SK-N-SH treated with all-trans-retinoic acid at 6 μM for 48 hours (cell line): ENCODE measurements around the gene SIPA1L2.

Experiments used
- ATAC-seq: fragments of 200-7000 bp; cut with Tn5 transposase; 3 replicates; pipeline ENCODE4 v1.9.1; 2020; ENCODE audit warnings: mild to moderate bottlenecking, moderate library complexity
- ARNTL ChIP-seq: fragments of 450-650 bp; formaldehyde crosslinking; IDR thresholded peaks from 2 replicates; pipeline ENCODE4 v1.5.0; 2020; ENCODE audit warnings: low read depth, mild to moderate bottlenecking, moderate library complexity, borderline replicate concordance
- BACH2 ChIP-seq: fragments of 250-450 bp; sonication (Bioruptor Pico); IDR thresholded peaks from 2 replicates; pipeline ENCODE4 v1.9.0; 2021; ENCODE audit warnings: mild to moderate bottlenecking, borderline replicate concordance
- CREB5 ChIP-seq: fragments of 250-450 bp; sonication (Bioruptor Pico); IDR thresholded peaks from 2 replicates; pipeline ENCODE4 v1.5.1; 2020; ENCODE audit warnings: low read depth, mild to moderate bottlenecking, moderate library complexity
- CSDC2 ChIP-seq: fragments of 250-450 bp; sonication (Bioruptor Pico); IDR thresholded peaks from 2 replicates; pipeline ENCODE4 v1.5.0; 2020; ENCODE audit warnings: mild to moderate bottlenecking, moderate library complexity
- ESRRG ChIP-seq: fragments of 250-450 bp; sonication (Bioruptor Pico); IDR thresholded peaks from 2 replicates; pipeline ENCODE4 v1.6.1; 2021; ENCODE audit warnings: mild to moderate bottlenecking
- GLIS3 ChIP-seq: fragments of 250-450 bp; sonication (Bioruptor Pico); IDR thresholded peaks from 2 replicates; pipeline ENCODE4 v1.5.0; 2020; ENCODE audit warnings: mild to moderate bottlenecking, moderate library complexity
- ISL1 ChIP-seq: fragments of 250-450 bp; sonication (Bioruptor Pico); IDR thresholded peaks from 2 replicates; pipeline ENCODE4 v2.1.2; 2022; ENCODE audit warnings: mild to moderate bottlenecking, moderate library complexity
- OSR1 ChIP-seq: fragments of 250-450 bp; sonication (Bioruptor Pico); IDR thresholded peaks from 2 replicates; pipeline ENCODE4 v1.8.0; 2022; ENCODE audit warnings: moderate library complexity, mild to moderate bottlenecking, inconsistent platforms
- PPARA ChIP-seq: fragments of 250-450 bp; sonication (Bioruptor Pico); IDR thresholded peaks from 2 replicates; pipeline ENCODE4 v1.5.0; 2020; ENCODE audit warnings: mild to moderate bottlenecking, borderline replicate concordance
- SNAI2 ChIP-seq: fragments of 250-450 bp; sonication (Bioruptor Pico); IDR thresholded peaks from 2 replicates; pipeline ENCODE4 v1.5.0; 2020; ENCODE audit warnings: mild to moderate bottlenecking, moderate library complexity
- TCF4 ChIP-seq: fragments of 250-450 bp; sonication (Bioruptor Pico); IDR thresholded peaks from 2 replicates; pipeline ENCODE4 v1.8.0; 2021; ENCODE audit warnings: mild to moderate bottlenecking, moderate library complexity, borderline replicate concordance
- TOX ChIP-seq: fragments of 250-450 bp; sonication (Bioruptor Pico); IDR thresholded peaks from 2 replicates; pipeline ENCODE4 v1.8.0; 2021; ENCODE audit warnings: mild to moderate bottlenecking, moderate library complexity, borderline replicate concordance
- TSHZ2 ChIP-seq: fragments of 250-450 bp; sonication (Bioruptor Pico); IDR thresholded peaks from 2 replicates; pipeline ENCODE4 v1.5.0; 2020; ENCODE audit warnings: mild to moderate bottlenecking, moderate library complexity
- ZFP30 ChIP-seq: fragments of 450-650 bp; formaldehyde crosslinking; IDR thresholded peaks from 2 replicates; pipeline ENCODE4 v1.5.0; 2022; ENCODE audit warnings: mild to moderate bottlenecking, moderate library complexity
- ZNF565 ChIP-seq: fragments of 450-650 bp; formaldehyde crosslinking; conservative IDR thresholded peaks from 2 replicates; pipeline ENCODE4 v1.5.0; 2020; ENCODE audit warnings: low read depth, mild to moderate bottlenecking, moderate library complexity
- ZNF70 ChIP-seq: fragments of 450-650 bp; formaldehyde crosslinking; IDR thresholded peaks from 2 replicates; pipeline ENCODE4 v1.5.0; 2020; ENCODE audit warnings: mild to moderate bottlenecking, moderate library complexity
- ZNF8 ChIP-seq: fragments of 450-650 bp; formaldehyde crosslinking; IDR thresholded peaks from 2 replicates; pipeline ENCODE4 v1.5.0; 2020; ENCODE audit warnings: mild to moderate bottlenecking, moderate library complexity
- TF ChIP-seq, protein P1 (sequence below): fragments of 250-450 bp; sonication (Bioruptor Pico); IDR thresholded peaks from 2 replicates; pipeline ENCODE4 v1.8.0; 2020; ENCODE audit warnings: mild to moderate bottlenecking, moderate library complexity, borderline replicate concordance
- TF ChIP-seq, protein P2 (sequence below): fragments of 250-450 bp; sonication (Bioruptor Pico); IDR thresholded peaks from 2 replicates; pipeline ENCODE4 v1.5.1; 2021; ENCODE audit warnings: mild to moderate bottlenecking, moderate library complexity

SIPA1L2 gene

DNA sequence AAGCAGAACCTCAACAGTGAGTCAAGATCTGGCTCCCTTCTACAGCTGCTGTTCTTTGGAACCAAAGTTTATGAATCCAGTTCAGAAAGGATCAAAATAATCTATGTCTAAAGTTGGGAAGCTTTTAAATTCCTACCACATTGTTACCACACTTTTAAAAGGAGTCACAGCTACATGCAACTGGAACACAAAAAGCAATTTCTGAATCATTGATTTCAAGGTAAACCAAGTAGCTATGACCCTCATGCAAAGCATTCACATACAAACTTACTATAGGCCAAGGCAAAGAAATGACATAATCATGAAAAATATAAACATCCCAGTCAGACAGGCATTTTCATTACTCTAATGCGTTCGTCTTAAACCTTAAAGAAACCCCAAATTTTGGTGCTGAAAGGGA, 3.5 kb downstream of the SIPA1L2 start:
- no peak for ATAC-seq
- TF ChIP-seq BACH2 (CRISPR knock-in tag) (no peak), GLIS3 (no peak), CREB5 (CRISPR knock-in tag) (no peak), ISL1 (CRISPR knock-in tag) (no peak), SNAI2 (CRISPR knock-in tag) (no peak), ZNF565 (CRISPR knock-in tag) (no peak), ZNF8 (CRISPR knock-in tag) (no peak), CSDC2 (CRISPR knock-in tag) (no peak), TSHZ2 (CRISPR knock-in tag) (no peak), ZNF70 (no peak), PPARA (CRISPR knock-in tag) (no peak), TCF4 (CRISPR knock-in tag) (no peak), ARNTL (no peak), ZFP30 (CRISPR knock-in tag) (no peak), TOX (no peak)
- TF ChIP-seq, protein P1, sequence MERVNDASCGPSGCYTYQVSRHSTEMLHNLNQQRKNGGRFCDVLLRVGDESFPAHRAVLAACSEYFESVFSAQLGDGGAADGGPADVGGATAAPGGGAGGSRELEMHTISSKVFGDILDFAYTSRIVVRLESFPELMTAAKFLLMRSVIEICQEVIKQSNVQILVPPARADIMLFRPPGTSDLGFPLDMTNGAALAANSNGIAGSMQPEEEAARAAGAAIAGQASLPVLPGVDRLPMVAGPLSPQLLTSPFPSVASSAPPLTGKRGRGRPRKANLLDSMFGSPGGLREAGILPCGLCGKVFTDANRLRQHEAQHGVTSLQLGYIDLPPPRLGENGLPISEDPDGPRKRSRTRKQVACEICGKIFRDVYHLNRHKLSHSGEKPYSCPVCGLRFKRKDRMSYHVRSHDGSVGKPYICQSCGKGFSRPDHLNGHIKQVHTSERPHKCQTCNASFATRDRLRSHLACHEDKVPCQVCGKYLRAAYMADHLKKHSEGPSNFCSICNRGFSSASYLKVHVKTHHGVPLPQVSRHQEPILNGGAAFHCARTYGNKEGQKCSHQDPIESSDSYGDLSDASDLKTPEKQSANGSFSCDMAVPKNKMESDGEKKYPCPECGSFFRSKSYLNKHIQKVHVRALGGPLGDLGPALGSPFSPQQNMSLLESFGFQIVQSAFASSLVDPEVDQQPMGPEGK: no peak
- TF ChIP-seq, protein P2, sequence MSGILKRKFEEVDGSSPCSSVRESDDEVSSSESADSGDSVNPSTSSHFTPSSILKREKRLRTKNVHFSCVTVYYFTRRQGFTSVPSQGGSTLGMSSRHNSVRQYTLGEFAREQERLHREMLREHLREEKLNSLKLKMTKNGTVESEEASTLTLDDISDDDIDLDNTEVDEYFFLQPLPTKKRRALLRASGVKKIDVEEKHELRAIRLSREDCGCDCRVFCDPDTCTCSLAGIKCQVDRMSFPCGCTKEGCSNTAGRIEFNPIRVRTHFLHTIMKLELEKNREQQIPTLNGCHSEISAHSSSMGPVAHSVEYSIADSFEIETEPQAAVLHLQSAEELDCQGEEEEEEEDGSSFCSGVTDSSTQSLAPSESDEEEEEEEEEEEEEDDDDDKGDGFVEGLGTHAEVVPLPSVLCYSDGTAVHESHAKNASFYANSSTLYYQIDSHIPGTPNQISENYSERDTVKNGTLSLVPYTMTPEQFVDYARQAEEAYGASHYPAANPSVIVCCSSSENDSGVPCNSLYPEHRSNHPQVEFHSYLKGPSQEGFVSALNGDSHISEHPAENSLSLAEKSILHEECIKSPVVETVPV: no peak

DNA sequence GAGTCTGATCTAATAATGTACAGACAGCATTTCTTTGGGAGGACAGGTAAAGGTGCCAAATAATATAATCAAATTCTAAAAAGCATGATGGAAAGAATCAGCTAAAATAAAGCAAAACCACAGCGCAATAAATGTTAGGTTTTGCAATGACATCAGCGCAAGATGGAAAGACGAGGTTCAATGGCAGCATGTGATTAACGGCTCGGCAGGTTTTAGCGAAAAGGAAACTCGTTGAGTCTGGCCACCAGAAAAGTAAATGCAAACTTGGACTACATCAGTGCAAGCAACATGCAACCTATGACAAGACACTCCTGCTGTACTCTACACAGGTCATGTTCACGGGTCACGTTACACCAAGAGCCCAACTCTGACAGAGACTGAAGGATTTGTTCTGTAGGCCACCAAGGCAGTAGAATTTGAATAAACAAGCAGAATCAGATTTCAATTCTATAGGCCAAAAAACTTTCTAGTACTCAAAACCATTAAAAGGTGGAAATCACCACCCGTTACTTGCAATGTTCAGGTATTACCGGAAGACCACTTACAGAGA, 4.5 kb downstream of the SIPA1L2 start:
- ATAC-seq: no peak
- TF ChIP-seq ZFP30 (CRISPR knock-in tag) (no peak), ESRRG (CRISPR knock-in tag) (no peak), BACH2 (CRISPR knock-in tag) (no peak), GLIS3 (no peak), ZNF70 (no peak), TSHZ2 (CRISPR knock-in tag) (no peak), ISL1 (CRISPR knock-in tag) (no peak), ZNF565 (CRISPR knock-in tag) (no peak), OSR1 (CRISPR knock-in tag) (no peak), SNAI2 (CRISPR knock-in tag) (no peak), CSDC2 (CRISPR knock-in tag) (no peak), ARNTL (no peak)
- TF ChIP-seq, protein P2: no peak
- TF ChIP-seq, protein P1: no peak
